Stimulated activated naive CD8-positive, alpha-beta T cell treated with anti-CD3 and anti-CD28 coated beads, Interleukin-15, amount 100 ng/mL, for 72 hours (primary cell): ENCODE measurements around the gene KNDC1.
A peak's percentile ranks its signal among the peaks of the same experiment; 100 is the strongest.

Experiments
- ATAC-seq: fragments of 150-1000 bp; cut with Tn5 transposase; 2 replicates; pipeline ENCODE4 v1.10.0; 2021; ENCODE audit warnings: mild to moderate bottlenecking, moderate library complexity
- DNase-seq, 2 donors: peaks; one replicate each; pipeline ENCODE4 v3.0.0; 2021 to 2022
- H3K27ac Mint-ChIP-seq, 2 donors: one replicate each; pipeline ENCODE4 v1.8.0; 2022; ENCODE audit warnings: mild to moderate bottlenecking in 2 of 2, mixed read lengths in 2 of 2, moderate library complexity in 2 of 2
- H3K27me3 Mint-ChIP-seq: one replicate; pipeline ENCODE4 v1.8.0; 2022; ENCODE audit warnings: mixed read lengths
- H3K4me1 Mint-ChIP-seq: one replicate; pipeline ENCODE4 v1.8.0; 2022; ENCODE audit warnings: mild to moderate bottlenecking, mixed read lengths
- H3K4me3 Mint-ChIP-seq, 2 donors: one replicate each; pipeline ENCODE4 v1.8.0; 2022; ENCODE audit warnings: mild to moderate bottlenecking in 2 of 2, mixed read lengths in 2 of 2, moderate library complexity in 1 of 2
- H3K9me3 Mint-ChIP-seq, 2 donors: one replicate each; pipeline ENCODE4 v1.8.0; 2022; ENCODE audit warnings: mixed read lengths in 2 of 2

The KNDC1 gene

DNA sequence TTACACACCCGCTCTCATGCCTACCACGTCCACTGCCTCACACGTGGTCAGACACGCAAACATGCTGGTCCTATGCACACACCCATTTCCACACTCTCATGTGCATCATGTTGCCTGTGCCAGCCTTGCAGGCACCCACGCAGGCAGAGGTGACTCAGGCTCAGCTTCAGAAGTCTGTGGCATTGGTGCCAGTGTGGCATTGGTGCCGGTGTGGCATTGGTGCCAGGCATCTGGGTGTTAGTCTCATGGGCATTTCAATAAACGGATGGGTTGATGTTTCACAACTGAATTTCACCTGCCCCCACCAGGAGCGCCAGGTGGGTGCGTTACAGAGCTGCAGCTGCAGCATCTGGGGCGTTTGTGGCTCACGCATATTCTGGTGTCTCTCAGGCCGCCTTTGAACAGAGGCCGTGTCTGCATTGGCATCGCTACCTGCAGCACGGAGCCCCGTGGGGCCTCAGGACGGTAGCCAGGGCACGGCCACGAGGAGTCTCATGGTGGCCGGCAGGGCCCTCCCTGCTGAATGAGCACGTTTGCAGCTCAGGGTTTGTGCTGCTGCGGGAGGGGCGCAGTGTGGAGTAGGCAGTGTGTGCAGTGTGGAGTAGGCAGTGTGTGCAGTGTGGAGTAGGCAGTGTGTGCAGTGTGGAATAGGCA lies 24.7 kb downstream of the KNDC1 start:
- Mint-ChIP-seq H3K27ac (no peak overlapping the region), H3K4me3 (no peak overlapping the region)

DNA sequence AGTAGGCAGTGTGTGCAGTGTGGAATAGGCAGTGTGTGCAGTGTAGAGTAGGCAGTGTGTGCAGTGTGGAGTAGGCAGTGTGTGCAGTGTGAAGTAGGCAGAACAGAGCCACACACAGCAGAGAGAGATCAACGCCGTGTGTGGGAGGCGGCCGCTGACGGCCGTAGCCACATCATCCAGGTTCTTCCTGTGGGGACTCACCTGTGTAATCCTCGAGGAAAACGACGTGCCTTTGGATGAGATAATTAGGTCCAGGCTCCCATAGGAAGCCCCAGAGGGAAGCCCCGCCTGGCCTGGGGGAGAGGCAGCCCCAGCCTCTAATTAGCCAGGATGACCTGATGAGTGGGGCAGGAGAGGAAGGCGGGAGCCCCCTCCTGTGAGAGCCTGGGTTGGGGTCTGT lies 25.4 kb downstream of the KNDC1 start:
- H3K4me1 Mint-ChIP-seq: no peaks in the 10 kb centered on the region

More for the DNA sequence above, 24.7 kb downstream of the KNDC1 start:
- Mint-ChIP-seq H3K27me3 (peaks cover 11% of the 10 kb centered on the region), H3K9me3 (peaks cover 4 to 11% of the 10 kb centered on the region in 2 donors), H3K4me1 (no peaks in the 10 kb centered on the region)
- no peak for ATAC-seq
- no peak for DNase-seq

DNA sequence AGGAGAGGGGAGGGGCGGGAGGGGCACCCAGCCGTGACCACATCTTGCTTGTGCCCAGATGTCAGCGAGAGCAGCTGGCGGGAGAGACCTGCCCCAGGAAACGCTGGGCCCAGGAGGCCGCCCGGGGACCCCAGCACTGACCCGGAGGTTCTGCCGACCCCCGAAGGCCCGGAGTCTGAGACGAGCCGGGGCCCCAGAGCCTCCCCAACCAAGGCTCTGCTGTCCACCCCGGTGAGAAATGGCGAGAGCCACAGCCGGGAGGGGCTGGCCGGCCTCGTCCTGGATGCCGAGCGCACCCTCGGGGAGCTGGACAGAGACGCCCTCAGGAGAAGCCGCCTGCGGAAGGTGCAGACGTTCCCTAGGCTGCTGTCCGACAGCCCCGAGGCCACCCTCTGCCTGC lies 25.9 kb downstream of the KNDC1 start:
- Mint-ChIP-seq H3K27me3 (no peaks in the 10 kb centered on the region), H3K4me3 (no peak overlapping the region), H3K9me3 (peaks cover 4 to 11% of the 10 kb centered on the region in 2 donors), H3K4me1 (no peaks in the 10 kb centered on the region), H3K27ac (no peak overlapping the region)
- no peak for ATAC-seq
- no peak for DNase-seq

More for the DNA sequence above, 25.4 kb downstream of the KNDC1 start:
- ATAC-seq (no peak), DNase-seq (no peak)
- H3K9me3 Mint-ChIP-seq: peaks cover 4 to 11% of the 10 kb centered on the region in 2 donors
- H3K4me3 Mint-ChIP-seq: no peak overlapping the region
- no peak overlapping the region for H3K27ac Mint-ChIP-seq
- H3K27me3 Mint-ChIP-seq: peaks cover 5% of the 10 kb centered on the region

DNA sequence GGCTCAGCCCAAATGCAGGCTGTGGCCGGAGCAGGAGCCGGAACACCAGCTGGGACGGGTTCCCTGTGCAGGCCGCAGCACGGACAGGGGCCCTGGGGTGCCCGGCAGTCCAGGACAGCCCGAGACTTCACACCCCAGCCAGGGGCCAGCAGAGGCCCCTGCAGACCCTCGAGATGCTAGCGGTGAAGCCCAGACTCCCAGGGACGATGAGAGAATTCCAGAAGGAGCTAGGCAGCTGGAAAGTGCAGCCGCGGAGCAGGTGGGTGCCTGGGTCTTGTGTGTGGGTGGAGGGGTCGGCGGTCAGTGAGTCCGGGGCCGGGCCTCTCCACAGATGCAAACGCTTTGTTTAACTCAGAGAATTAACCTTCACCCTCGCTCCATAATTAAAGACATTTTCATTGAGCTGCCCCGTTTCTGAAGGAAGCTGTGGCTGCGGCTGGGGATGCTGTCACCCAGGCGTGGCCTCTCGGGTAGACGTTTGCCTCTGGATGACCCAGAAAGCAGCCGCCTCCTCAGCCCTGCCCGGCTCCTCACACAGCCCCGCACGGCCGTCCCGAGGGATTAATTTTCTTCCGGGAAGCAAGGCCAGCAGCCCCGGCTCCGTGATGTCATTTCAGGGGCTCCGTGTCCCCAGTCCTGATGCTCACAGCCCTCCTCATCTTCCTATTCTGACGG lies 26.5 kb downstream of the KNDC1 start:
- Mint-ChIP-seq H3K9me3 (peaks cover 4 to 11% of the 10 kb centered on the region in 2 donors), H3K27me3 (no peaks in the 10 kb centered on the region)

DNA sequence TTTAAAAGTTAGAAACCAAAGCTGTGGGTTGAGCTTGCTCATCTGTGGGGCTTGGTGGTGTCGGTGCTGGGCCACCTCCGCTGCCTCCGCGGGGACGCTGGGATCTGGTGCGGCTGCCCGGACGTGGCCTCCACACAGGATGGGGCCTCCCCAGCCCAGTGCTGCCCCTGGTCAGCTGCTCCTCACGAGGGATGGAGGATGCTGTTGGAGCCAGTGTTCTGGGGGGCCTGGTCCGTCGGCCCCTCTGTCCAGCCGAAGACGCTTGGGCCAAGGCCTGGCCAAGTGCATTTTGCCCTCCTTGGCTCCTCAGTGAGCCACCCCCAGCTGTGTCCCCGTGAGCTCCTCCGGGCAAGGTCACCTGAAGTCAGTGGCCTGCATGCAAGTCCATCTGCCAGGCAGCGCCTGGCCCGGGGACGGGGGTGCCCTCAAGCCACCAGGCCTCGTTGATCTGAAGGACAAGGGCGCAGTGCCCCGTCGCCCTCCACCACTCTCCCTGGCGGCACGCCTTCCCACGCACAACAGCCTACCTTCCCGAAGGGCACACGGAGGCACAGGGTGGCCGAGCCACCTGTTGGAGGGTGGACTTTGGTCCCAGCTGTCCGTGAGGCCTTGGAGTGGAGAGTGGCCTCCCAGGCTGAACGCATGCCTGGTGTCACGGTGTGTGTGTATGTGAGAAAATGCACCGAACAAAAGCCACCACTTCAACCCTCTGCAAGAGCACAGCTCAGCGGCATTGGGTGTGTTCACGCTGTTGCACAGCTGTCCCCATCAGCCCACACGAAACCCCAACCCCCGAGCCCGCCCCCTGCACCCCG lies 27.3 kb downstream of the KNDC1 start:
- Mint-ChIP-seq H3K4me1 (no peaks in the 10 kb centered on the region), H3K27me3 (no peaks in the 10 kb centered on the region), H3K4me3 (no peak overlapping the region), H3K9me3 (peaks cover 4 to 11% of the 10 kb centered on the region in 2 donors), H3K27ac (no peak overlapping the region)
- DNase-seq (no peak), ATAC-seq (no peak)

More for the DNA sequence above, 26.5 kb downstream of the KNDC1 start:
- Mint-ChIP-seq H3K27ac (no peak overlapping the region), H3K4me3 (no peak overlapping the region), H3K4me1 (no peaks in the 10 kb centered on the region)
- no peak for ATAC-seq
- DNase-seq: no peak

DNA sequence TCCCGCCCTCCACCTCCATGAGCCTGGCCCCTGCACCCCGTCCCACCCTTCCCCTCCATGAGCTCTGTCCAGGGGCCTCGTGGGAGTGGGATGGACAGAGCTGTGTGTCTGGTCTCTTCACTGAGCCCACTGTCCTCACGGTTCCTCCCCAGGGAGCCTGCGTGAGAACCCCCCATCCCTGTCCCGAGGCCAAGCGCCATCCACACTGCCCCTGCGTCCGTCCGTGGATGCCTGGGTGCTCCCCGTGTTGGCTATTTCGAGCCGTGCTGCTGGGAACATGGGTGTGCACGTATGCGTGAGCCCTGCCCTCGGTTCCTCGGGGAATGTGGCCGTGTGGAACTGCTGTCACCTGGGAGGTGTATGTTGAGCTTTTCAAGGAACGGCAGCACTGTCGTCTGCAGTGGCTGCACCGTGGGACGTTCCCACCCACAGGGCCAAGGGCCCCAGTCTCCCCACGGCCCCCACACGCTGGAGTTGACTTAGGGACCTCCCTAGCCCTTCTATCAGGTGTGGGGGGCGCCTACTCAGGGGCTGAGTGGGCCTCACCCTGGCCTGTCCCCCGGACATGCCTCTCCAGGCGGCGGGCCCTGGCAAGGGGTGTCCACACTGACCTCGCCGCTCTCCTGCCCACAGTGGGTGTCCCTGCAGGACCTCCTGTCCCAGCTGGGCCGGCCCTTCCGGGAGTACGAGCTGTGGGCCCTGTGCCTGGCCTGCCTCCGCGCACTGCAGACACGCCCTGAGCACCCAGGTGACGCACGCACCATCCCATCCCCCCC lies 28.1 kb downstream of the KNDC1 start:
- no peak for DNase-seq
- Mint-ChIP-seq H3K27ac (no peak overlapping the region), H3K4me3 (no peak overlapping the region), H3K27me3 (no peaks in the 10 kb centered on the region), H3K9me3 (peaks cover 4 to 11% of the 10 kb centered on the region in 2 donors), H3K4me1 (no peaks in the 10 kb centered on the region)
- ATAC-seq: peak; percentile 26

DNA sequence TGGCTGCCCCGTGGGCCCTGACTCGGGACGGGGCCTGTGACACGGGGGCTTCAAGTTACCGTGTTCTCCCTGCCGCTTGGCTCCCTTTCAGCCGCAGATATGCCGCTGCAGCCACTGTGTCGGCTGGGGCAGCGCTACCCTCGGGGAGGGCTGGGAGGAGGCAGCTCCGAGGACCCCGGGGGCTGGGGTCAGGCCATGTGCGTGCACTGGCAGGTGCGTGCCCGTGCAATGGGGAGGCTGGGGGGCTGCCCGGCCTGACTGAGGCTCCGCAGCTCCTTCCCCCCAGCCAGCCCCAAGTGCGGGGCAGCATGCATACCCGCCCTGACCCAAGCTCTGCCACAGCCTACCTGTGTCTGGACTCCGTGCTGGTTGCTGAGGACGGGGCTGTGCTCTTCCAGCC lies 29.2 kb downstream of the KNDC1 start:
- Mint-ChIP-seq H3K4me3 (no peak overlapping the region), H3K27me3 (no peaks in the 10 kb centered on the region), H3K4me1 (no peaks in the 10 kb centered on the region), H3K9me3 (peaks cover 2 to 7% of the 10 kb centered on the region in 2 donors), H3K27ac (no peak overlapping the region)
- no peak for DNase-seq
- no peak for ATAC-seq

DNA sequence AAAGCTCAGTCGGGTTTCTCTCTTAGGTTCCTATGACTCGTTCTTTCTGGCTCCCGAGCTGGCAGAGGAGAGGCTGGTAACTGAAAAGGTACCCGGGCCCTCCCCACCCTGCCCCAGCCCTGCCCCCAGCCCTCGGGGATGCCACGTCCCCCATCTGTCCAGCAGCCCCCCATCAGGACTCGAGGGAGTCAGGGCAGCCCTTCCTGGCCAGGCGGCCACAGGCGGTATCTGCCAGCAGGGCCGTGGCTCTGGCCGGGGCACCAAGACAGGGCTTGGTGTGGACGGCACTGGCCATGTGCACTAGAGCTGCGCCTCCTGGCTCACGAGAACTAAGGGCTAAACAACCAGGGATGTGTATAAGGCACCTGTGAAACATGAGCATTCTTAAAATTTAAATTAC lies 29.7 kb downstream of the KNDC1 start:
- Mint-ChIP-seq H3K4me1 (no peaks in the 10 kb centered on the region), H3K9me3 (peaks cover 0 to 2% of the 10 kb centered on the region in 2 donors), H3K4me3 (no peak overlapping the region), H3K27ac (no peak overlapping the region), H3K27me3 (peaks cover under 1% of the 10 kb centered on the region)
- DNase-seq (no peak), ATAC-seq (no peak)

DNA sequence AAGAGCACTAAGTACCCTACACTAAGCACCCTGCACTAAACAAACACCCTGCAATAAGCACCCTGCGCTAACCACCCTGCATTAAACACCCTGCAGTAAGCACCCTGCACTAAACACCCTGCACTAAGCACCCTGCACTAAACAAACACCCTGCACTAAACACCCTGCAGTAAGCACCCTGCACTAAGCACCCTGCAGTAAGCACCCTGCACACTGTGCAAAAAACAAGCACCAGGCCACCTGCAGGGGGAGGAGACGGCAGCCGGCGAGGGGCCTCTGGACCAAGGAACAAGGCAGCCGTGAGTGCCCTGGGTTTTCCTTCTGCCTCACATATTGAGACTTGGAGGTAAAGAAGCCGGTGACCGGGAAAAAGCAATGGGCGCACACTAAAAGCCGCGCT lies 30.2 kb downstream of the KNDC1 start:
- Mint-ChIP-seq H3K4me1 (no peaks in the 10 kb centered on the region), H3K9me3 (no peaks in the 10 kb centered on the region), H3K27me3 (peaks cover 6% of the 10 kb centered on the region), H3K4me3 (no peak overlapping the region), H3K27ac (no peak overlapping the region)
- DNase-seq: no peak
- no peak for ATAC-seq

DNA sequence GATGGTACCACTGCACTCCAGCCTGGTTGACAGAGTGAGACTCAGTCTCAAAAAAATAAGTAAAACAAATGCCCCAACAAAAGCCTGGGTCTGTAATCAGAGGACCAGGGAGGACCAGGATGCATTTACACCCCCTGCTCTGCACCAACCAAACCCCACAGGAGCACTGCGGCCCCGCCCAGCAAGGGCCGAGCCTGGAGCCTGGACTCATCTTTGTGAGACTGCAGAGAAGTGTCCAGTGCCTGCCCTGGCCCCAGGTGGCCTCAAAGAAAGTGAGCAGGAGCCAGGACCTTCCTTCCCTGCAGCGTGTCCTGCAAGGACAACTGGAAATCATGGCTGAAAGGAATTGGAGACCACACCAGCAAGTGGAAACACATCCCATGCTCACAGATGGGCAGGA lies 31.6 kb downstream of the KNDC1 start:
- Mint-ChIP-seq H3K27me3 (peaks cover 7% of the 10 kb centered on the region), H3K4me3 (no peak overlapping the region), H3K27ac (no peak overlapping the region), H3K9me3 (no peaks in the 10 kb centered on the region), H3K4me1 (no peaks in the 10 kb centered on the region)
- ATAC-seq: no peak
- no peak for DNase-seq

DNA sequence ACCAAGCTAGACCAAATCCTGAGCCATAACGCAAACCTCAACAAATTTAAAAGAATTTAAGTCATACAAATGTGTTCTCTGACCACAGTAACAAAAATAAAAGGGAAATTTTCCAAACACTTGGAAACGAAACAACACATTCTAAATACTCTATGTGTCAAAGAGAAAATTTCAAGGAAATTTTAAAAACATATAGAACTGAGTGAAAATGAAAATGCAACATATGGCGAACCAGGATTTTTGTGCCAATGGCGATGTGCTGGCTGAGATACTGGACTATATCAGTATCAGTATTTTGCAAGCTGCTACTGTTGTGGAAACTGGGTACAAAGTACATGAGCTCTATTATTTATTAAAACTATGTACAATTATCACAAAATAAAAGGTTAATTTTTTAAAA lies 34.1 kb downstream of the KNDC1 start:
- ATAC-seq (no peak), DNase-seq (no peak)
- H3K4me1 Mint-ChIP-seq: no peaks in the 10 kb centered on the region
- no peak overlapping the region for H3K27ac Mint-ChIP-seq
- H3K27me3 Mint-ChIP-seq: peaks cover 7% of the 10 kb centered on the region
- no peak overlapping the region for H3K4me3 Mint-ChIP-seq
- H3K9me3 Mint-ChIP-seq: no peaks in the 10 kb centered on the region

DNA sequence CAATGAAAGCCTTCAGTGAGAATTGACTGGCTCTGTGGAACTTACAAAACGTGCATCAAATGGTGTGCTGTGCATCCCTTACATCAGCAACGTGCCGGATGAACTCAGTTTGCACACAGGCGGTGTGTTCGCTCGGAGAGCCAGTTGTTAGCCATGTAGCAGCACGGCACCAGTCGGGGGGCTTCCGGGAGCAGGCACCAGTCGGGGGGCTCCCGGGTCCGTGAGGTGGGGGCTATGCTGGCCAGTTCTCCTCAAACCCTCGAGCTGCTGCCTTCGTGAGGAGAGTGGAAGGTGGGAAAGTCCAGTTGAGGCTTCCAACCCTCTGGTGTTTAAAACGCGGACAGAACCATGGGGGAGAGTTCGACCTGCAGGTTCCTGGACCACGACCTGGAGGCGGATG lies 35.1 kb downstream of the KNDC1 start:
- H3K4me1 Mint-ChIP-seq: no peaks in the 10 kb centered on the region
- H3K4me3 Mint-ChIP-seq: no peak overlapping the region
- no peaks in the 10 kb centered on the region for H3K9me3 Mint-ChIP-seq
- ATAC-seq (no peak), DNase-seq (no peak)
- peaks cover 7% of the 10 kb centered on the region for H3K27me3 Mint-ChIP-seq
- no peak overlapping the region for H3K27ac Mint-ChIP-seq

DNA sequence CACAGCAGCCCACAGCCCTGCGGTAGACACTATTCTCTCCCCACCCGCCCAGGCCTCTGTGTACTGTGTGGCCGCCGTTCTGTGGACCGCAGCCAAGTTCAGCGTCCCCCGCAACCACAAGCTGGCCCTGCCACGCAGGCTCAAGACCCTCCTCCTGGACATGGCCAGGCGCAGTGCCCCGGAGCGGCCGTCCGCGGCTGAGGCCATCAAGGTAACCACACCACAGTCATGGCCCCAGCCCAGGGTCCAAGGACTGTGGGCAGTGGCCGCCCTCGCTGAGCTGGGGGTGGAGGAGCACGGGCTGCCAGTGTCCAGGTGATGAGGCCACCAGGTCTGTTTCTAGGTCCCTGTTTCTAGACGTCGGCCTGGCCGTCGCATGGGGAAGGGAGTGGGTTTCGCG lies 35.6 kb downstream of the KNDC1 start:
- H3K27me3 Mint-ChIP-seq: peaks cover 7% of the 10 kb centered on the region
- H3K9me3 Mint-ChIP-seq: no peaks in the 10 kb centered on the region
- no peaks in the 10 kb centered on the region for H3K4me1 Mint-ChIP-seq
- H3K4me3 Mint-ChIP-seq: no peak overlapping the region
- no peak for ATAC-seq
- H3K27ac Mint-ChIP-seq: no peak overlapping the region
- DNase-seq: no peak

DNA sequence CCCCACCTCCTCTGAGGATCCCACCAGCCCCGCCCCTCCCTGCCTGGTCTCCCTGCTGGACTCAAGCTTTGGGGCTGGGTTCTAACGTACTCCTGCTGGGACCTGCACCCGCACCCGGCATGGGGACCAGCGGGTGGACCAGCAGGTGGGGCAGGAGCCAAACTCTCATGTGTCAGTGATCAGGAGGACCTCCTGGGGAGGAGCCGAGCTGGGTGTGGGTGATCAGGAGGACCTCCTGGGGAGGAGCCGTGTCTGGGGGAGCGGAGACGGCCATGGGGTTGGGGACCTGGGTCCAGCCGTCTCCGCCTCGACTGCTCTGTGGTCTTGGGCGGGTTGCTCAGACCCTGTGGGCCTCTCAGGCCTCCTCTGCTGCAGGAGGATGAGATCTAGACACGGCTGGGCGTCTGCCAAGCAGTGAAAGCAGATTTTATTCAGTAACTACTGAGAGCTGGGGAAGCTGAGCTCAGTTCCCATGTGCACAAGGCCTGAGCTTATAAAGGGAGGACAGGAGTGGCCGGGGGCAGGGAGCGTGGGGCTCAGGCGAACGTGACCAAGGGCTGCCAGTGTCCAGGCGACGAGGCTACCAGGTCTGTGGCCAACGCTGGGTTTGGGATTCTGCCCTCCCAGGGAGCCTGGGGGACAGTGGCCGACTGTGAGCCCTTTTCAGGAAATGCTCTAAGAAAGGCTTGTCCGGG lies 36.3 kb downstream of the KNDC1 start:
- DNase-seq (no peak), ATAC-seq (no peak)
- H3K27me3 Mint-ChIP-seq: peaks cover 7% of the 10 kb centered on the region
- H3K4me3 Mint-ChIP-seq: no peak overlapping the region
- no peaks in the 10 kb centered on the region for H3K9me3 Mint-ChIP-seq
- no peak overlapping the region for H3K27ac Mint-ChIP-seq
- H3K4me1 Mint-ChIP-seq: no peaks in the 10 kb centered on the region
